ENCODE measurements around the gene ZNF462. TPM values are rescaled to one million over a fixed set of nuclear protein-coding genes. Genes with fewer than 3 reads are reported as not detected.
"Not testable (repeated sequence)": the region's sequence is repeated elsewhere in the genome, so short reads cannot be mapped to it uniquely, and the experiment has no call there.

The ZNF462 gene
- total RNA-seq, 1 experiment from 2014 or later: 34.5 TPM

DNA sequence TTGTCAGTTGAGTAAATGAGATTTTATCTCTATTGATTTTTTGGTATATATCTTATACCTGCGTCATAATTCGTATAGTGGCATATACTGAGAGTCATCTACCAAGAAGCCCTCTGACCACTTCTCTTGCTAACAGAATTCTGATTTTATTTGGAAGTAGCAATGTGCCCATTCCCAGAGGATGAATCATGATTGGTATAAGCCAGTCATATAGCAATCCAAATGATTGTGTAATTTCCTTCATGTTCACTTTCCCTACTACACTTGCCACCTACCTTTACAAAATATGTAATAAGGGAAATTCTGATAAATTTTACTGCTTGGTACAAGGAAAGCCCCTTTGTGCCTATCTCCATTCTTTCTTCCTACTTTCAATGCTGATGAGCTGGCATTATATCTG lies 16.1 kb upstream of the ZNF462 start:
- TF ChIP-seq CTCF (IDR thresholded peaks at IDR 0.05; ENCODE audit: insufficient read depth in 1 of 2, low read depth in 1 of 2, low read length in 1 of 2, severe bottlenecking in 1 of 2, unreplicated experiment in 1 of 2): no peak
- DNase-seq: no peak
- Mint-ChIP-seq H3K27ac (ENCODE audit: unreplicated experiment) (no peak overlapping the region), H3K4me1 (ENCODE audit: low read depth, unreplicated experiment) (no peaks in the 10 kb centered on the region), H3K36me3 (ENCODE audit: insufficient read depth, unreplicated experiment) (no peaks in the 10 kb centered on the region), H3K4me3 (ENCODE audit: unreplicated experiment) (no peak overlapping the region), H3K9me3 (ENCODE audit: unreplicated experiment) (no peaks in the 10 kb centered on the region), H3K27me3 (ENCODE audit: insufficient read depth, unreplicated experiment) (no peaks in the 10 kb centered on the region)
- H3K9me3 ChIP-seq: no peaks in the 10 kb centered on the region
- no peak overlapping the region for H3K4me3 ChIP-seq (ENCODE audit: low read depth, low read length)
- no peaks in the 10 kb centered on the region for H3K4me1 ChIP-seq
- H3K36me3 ChIP-seq (ENCODE audit: control insufficient read depth, insufficient read depth, low read length): no peaks in the 10 kb centered on the region
- intact Hi-C loops (cut with micrococcal nuclease; ENCODE audit: unreplicated experiment): no loop called here
- ChIA-PET POLR2A (no interaction called here), CTCF (no interaction called here)
- BruUV-seq (replicated peaks): no TSS peak
- H3K27me3 ChIP-seq (replicated peaks; ENCODE audit: control insufficient read depth, insufficient read depth, low read length): no peaks in the 10 kb centered on the region

GRCh38 chr9:106851640-106852039 lies 11.3 kb upstream of the ZNF462 start:
- H3K27ac Mint-ChIP-seq (ENCODE audit: unreplicated experiment); H3K9me3 Mint-ChIP-seq (ENCODE audit: unreplicated experiment); H3K36me3 Mint-ChIP-seq (ENCODE audit: insufficient read depth, unreplicated experiment); H3K4me3 ChIP-seq (ENCODE audit: low read depth, low read length); H3K4me3 Mint-ChIP-seq (ENCODE audit: unreplicated experiment); intact Hi-C loops (cut with micrococcal nuclease; ENCODE audit: unreplicated experiment); POLR2A ChIA-PET; DNase-seq; H3K36me3 ChIP-seq (ENCODE audit: control insufficient read depth, insufficient read depth, low read length); H3K9me3 ChIP-seq; H3K27me3 Mint-ChIP-seq (ENCODE audit: insufficient read depth, unreplicated experiment); BruUV-seq (replicated peaks); CTCF ChIA-PET; H3K27me3 ChIP-seq (replicated peaks; ENCODE audit: control insufficient read depth, insufficient read depth, low read length); H3K4me1 Mint-ChIP-seq (ENCODE audit: low read depth, unreplicated experiment); H3K4me1 ChIP-seq: not testable (repeated sequence)

DNA sequence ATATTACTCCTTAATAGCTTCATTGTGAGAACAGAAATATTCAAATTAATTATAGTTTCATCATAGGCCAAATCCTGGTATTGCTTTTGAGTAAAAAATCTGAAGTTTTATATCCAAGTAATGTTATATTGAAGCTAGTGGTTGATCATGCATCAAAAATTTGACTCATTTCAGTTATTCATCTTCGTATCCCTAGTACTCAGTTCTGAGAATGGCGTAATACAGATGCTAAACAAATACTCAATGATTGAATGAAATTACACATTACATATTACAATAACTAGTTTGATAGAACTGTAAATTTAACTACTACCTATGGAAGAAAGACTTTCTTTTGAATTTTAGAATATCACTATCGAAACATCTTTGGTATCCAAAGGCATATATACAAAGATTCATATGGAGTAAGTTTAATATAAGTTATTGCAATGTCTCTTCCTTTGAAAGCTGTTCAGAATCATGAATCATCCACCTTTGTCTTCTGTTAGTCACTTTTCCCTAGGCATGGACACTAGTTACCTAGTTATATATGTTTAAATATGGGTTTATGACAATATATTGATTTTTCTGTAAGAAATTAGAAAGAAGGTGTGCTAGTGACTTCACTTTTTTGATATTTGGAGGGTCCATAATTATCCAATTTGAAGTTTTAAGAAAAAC lies 5.0 kb upstream of the ZNF462 start:
- intact Hi-C loops (cut with micrococcal nuclease; ENCODE audit: unreplicated experiment): no loop called here
- no TSS peak for BruUV-seq (replicated peaks)
- Mint-ChIP-seq H3K4me3 (ENCODE audit: unreplicated experiment) (no peak overlapping the region), H3K4me1 (ENCODE audit: low read depth, unreplicated experiment) (no peaks in the 10 kb centered on the region), H3K9me3 (ENCODE audit: unreplicated experiment) (no peaks in the 10 kb centered on the region), H3K27me3 (ENCODE audit: insufficient read depth, unreplicated experiment) (no peaks in the 10 kb centered on the region), H3K36me3 (ENCODE audit: insufficient read depth, unreplicated experiment) (peaks cover 2% of the 10 kb centered on the region), H3K27ac (ENCODE audit: unreplicated experiment) (no peak overlapping the region)
- no peak for TF ChIP-seq CTCF (IDR thresholded peaks at IDR 0.05; ENCODE audit: insufficient read depth in 1 of 2, low read depth in 1 of 2, low read length in 1 of 2, severe bottlenecking in 1 of 2, unreplicated experiment in 1 of 2)
- Histone ChIP-seq H3K4me3 (ENCODE audit: low read depth, low read length) (no peak overlapping the region), H3K36me3 (ENCODE audit: control insufficient read depth, insufficient read depth, low read length) (no peaks in the 10 kb centered on the region), H3K4me1 (no peaks in the 10 kb centered on the region), H3K9me3 (no peaks in the 10 kb centered on the region), H3K27me3 (replicated peaks; ENCODE audit: control insufficient read depth, insufficient read depth, low read length) (no peaks in the 10 kb centered on the region)
- ChIA-PET POLR2A (no interaction called here), CTCF (no interaction called here)
- no peak for DNase-seq

Data from Caco-2 (cell line).